HEK293 (cell line): ENCODE measurements around the gene NUP85.
A peak's percentile ranks its signal among the peaks of the same experiment; 100 is the strongest.

Experiments used
- CTCF ChIA-PET: fragments of 350-600 bp; formaldehyde crosslinking; extraction: SDS; loops from one replicate; lab custom pipeline; 2021; ENCODE audit warnings: antibody characterized with exemption; lab: Yijun Ruan, JAX
- POLR2A ChIA-PET: fragments of 300-600 bp; formaldehyde crosslinking; extraction: SDS; loops from one replicate; lab custom pipeline; 2020; ENCODE audit warnings: antibody characterized with exemption, inconsistent platforms; lab: Yijun Ruan, JAX
- H3K27ac ChIP-seq: fragments of 200-500 bp; sonication (Bioruptor generic); 2 replicates; pipeline ENCODE4 v1.5.1; 2014; ENCODE audit warnings: low read depth, low read length, control low read depth, inconsistent platforms; ENCODE audit errors: extremely low read depth
- H3K36me3 ChIP-seq, 2 experiments: fragments of 200-500 bp in 1 of 2; sonication (Bioruptor generic) in 1 of 2; 1 replicate in 1 of 2; 2 replicates in 1 of 2; pipeline ENCODE4 v1.5.1; 2014 to 2017; ENCODE audit warnings: inconsistent platforms in 2 of 2, low read length in 2 of 2; ENCODE audit not compliant: control insufficient read depth in 2 of 2, insufficient read depth in 1 of 2
- H3K4me1 ChIP-seq: fragments of 200-500 bp; sonication (Bioruptor generic); 2 replicates; pipeline ENCODE4 v1.5.1; 2014; ENCODE audit warnings: mild to moderate bottlenecking, low read length, inconsistent platforms; ENCODE audit not compliant: control insufficient read depth, insufficient read depth
- H3K4me3 ChIP-seq: 2 replicates; pipeline ENCODE4 v1.5.1; 2011; ENCODE audit warnings: low read depth, mild to moderate bottlenecking, control low read depth, low read length, moderate library complexity
- H3K9me3 ChIP-seq: fragments of 200-500 bp; sonication (Bioruptor generic); 2 replicates; pipeline ENCODE4 v1.5.1; 2014; ENCODE audit warnings: low read depth, low read length, inconsistent platforms; ENCODE audit not compliant: control insufficient read depth, insufficient read depth
- CTCF ChIP-seq: fragments of 450-650 bp; formaldehyde crosslinking; IDR thresholded peaks from 2 replicates; pipeline ENCODE4 v1.5.1; 2016; ENCODE audit warnings: missing biosample characterization, missing genetic modification characterization
- GLIS2 ChIP-seq: fragments of 450-650 bp; formaldehyde crosslinking; IDR thresholded peaks from 2 replicates; pipeline ENCODE4 v1.5.1; 2016; ENCODE audit warnings: missing biosample characterization, missing genetic modification characterization
- KLF8 ChIP-seq: fragments of 450-650 bp; formaldehyde crosslinking; IDR thresholded peaks from 2 replicates; pipeline ENCODE4 v1.5.1; 2016; ENCODE audit warnings: missing biosample characterization, missing genetic modification characterization
- RBAK ChIP-seq: fragments of 450-650 bp; formaldehyde crosslinking; IDR thresholded peaks from 2 replicates; pipeline ENCODE4 v1.5.1; 2016; ENCODE audit warnings: missing biosample characterization, missing genetic modification characterization
- ZFP37 ChIP-seq: fragments of 450-650 bp; formaldehyde crosslinking; IDR thresholded peaks from 2 replicates; pipeline ENCODE4 v1.5.1; 2016; ENCODE audit warnings: missing biosample characterization, missing genetic modification characterization
- ZNF132 ChIP-seq: fragments of 450-650 bp; formaldehyde crosslinking; IDR thresholded peaks from 2 replicates; pipeline ENCODE4 v1.5.1; 2017; ENCODE audit warnings: missing biosample characterization, missing genetic modification characterization, borderline replicate concordance
- ZNF133 ChIP-seq: fragments of 450-650 bp; formaldehyde crosslinking; IDR thresholded peaks from 2 replicates; pipeline ENCODE4 v1.5.1; 2016; ENCODE audit warnings: missing biosample characterization, missing genetic modification characterization
- ZNF16 ChIP-seq: fragments of 450-650 bp; formaldehyde crosslinking; IDR thresholded peaks from 2 replicates; pipeline ENCODE4 v1.5.1; 2016; ENCODE audit warnings: low read depth, missing biosample characterization, missing genetic modification characterization
- ZNF274 ChIP-seq, 2 experiments: fragments of 200-500 bp in 1 of 2; fragments of 450-650 bp in 1 of 2; sonication (Bioruptor generic) in 1 of 2; formaldehyde crosslinking in 1 of 2; IDR thresholded peaks; 2 replicates each; pipeline versions ENCODE4 v1.5.1 to v1.6.1; 2014 to 2016; ENCODE audit warnings: borderline replicate concordance in 1 of 2, inconsistent platforms in 1 of 2, low read length in 1 of 2, missing biosample characterization in 1 of 2, missing genetic modification characterization in 1 of 2
- ZNF311 ChIP-seq: fragments of 450-650 bp; formaldehyde crosslinking; IDR thresholded peaks from 2 replicates; pipeline ENCODE4 v1.5.1; 2017; ENCODE audit warnings: missing biosample characterization, missing genetic modification characterization, borderline replicate concordance
- ZNF394 ChIP-seq: fragments of 450-650 bp; formaldehyde crosslinking; IDR thresholded peaks from 2 replicates; pipeline ENCODE4 v1.5.1; 2016; ENCODE audit warnings: missing biosample characterization, missing genetic modification characterization, mild to moderate bottlenecking, moderate library complexity, borderline replicate concordance
- ZNF449 ChIP-seq: fragments of 450-650 bp; formaldehyde crosslinking; IDR thresholded peaks from 2 replicates; pipeline ENCODE4 v1.5.1; 2017; ENCODE audit warnings: missing biosample characterization, mild to moderate bottlenecking, missing genetic modification characterization, moderate library complexity
- ZNF548 ChIP-seq: fragments of 450-650 bp; formaldehyde crosslinking; IDR thresholded peaks from 2 replicates; pipeline ENCODE4 v1.5.1; 2016; ENCODE audit warnings: missing biosample characterization, missing genetic modification characterization
- ZNF645 ChIP-seq: fragments of 450-650 bp; formaldehyde crosslinking; IDR thresholded peaks from 2 replicates; pipeline ENCODE4; 2016; ENCODE audit warnings: missing biosample characterization, missing genetic modification characterization
- ZNF670 ChIP-seq: fragments of 450-650 bp; formaldehyde crosslinking; IDR thresholded peaks from 2 replicates; pipeline ENCODE4 v1.5.1; 2016; ENCODE audit warnings: missing biosample characterization, missing genetic modification characterization, low read depth
- ZNF776 ChIP-seq: fragments of 450-650 bp; formaldehyde crosslinking; IDR thresholded peaks from 2 replicates; pipeline ENCODE4 v1.5.0; 2017; ENCODE audit warnings: missing biosample characterization, missing genetic modification characterization, borderline replicate concordance

The NUP85 gene

GRCh38 chr17:75263055-75263454, 57.6 kb downstream of the NUP85 start:
- Histone ChIP-seq H3K27ac (no peak overlapping the region), H3K9me3 (no peaks in the 10 kb centered on the region), H3K36me3 (peaks cover 32 to 56% of the 10 kb centered on the region in 2 experiments), H3K4me1 (peaks cover 12% of the 10 kb centered on the region), H3K4me3 (no peak overlapping the region)
- peak; percentile 45 for TF ChIP-seq CTCF (tag by site-specific recombination)
- no peak for TF ChIP-seq ZNF274 (IDR thresholded peaks at IDR 0.05; ENCODE audit: low read length)
- TF ChIP-seq ZNF274 (tag by site-specific recombination; IDR thresholded peaks at IDR 0.05; ENCODE audit: borderline replicate concordance) = no peak
- CTCF ChIA-PET = interaction anchor here (0.7 to 6.3 kb wide), 9 partner anchors 8 to 895 kb away, joined by 3 to 74 read pairs (median 4); partner anchors contain the start of genes GPR142, GRB2, MIF4GD and SLC25A19
- POLR2A ChIA-PET = interaction anchor here (0.7 to 3.7 kb wide), 8 partner anchors 8 to 149 kb away, joined by 3 to 90 read pairs (median 4); partner anchors contain the start of genes GRB2, MIF4GD and SLC25A19

GRCh38 chr17:75265614-75266315, 60.3 kb downstream of the NUP85 start:
- ChIA-PET CTCF (interaction anchor here (0.6 to 2.0 kb wide), 5 partner anchors 25 to 580 kb away, joined by 3 to 8 read pairs (median 3); no protein-coding TSS in a partner anchor), POLR2A (interaction anchor here (0.6 kb wide), 1 partner anchor 84 kb away, joined by 5 read pairs; no protein-coding TSS in a partner anchor)
- Histone ChIP-seq H3K4me3 (no peak overlapping the region), H3K4me1 (peaks cover 9% of the 10 kb centered on the region; the same call in 1 of the 2 replicates), H3K27ac (no peak overlapping the region), H3K36me3 (peaks cover 29 to 52% of the 10 kb centered on the region in 2 experiments), H3K9me3 (no peaks in the 10 kb centered on the region)
- TF ChIP-seq ZNF132 = no peak
- TF ChIP-seq RBAK (tag by site-specific recombination) = no peak
- no peak for TF ChIP-seq ZFP37 (tag by site-specific recombination)
- TF ChIP-seq ZNF645 (tag by site-specific recombination) = no peak
- TF ChIP-seq ZNF670 (tag by site-specific recombination) = no peak
- TF ChIP-seq ZNF394 (tag by site-specific recombination) = no peak
- TF ChIP-seq ZNF311 (tag by site-specific recombination) = no peak
- no peak for TF ChIP-seq GLIS2 (tag by site-specific recombination)
- TF ChIP-seq ZNF776 = no peak
- TF ChIP-seq ZNF449 (tag by site-specific recombination) = no peak
- TF ChIP-seq ZNF133 (tag by site-specific recombination) = no peak
- no peak for TF ChIP-seq ZNF548 (tag by site-specific recombination)
- TF ChIP-seq KLF8 (tag by site-specific recombination) = no peak
- no peak for TF ChIP-seq ZNF16
